Measurements from ENCODE around the gene POLR3GL. TPM values are rescaled to one million over a fixed set of nuclear protein-coding genes. Genes with fewer than 3 reads are reported as not detected.
A peak's percentile ranks its signal among the peaks of the same experiment; 100 is the strongest.

The POLR3GL gene
- total RNA-seq, 6 experiments from 2014 or later, result 8.4 to 14.3 (median 11.9) TPM

GRCh38 chr1:145962157-145963102 is 2.1 kb upstream of the POLR3GL start:
- H3K27ac ChIP-seq, result no peak overlapping the region
- peaks cover 0 to 36% (median 10%) of the 10 kb centered on the region in 4 donors for H3K4me1 ChIP-seq
- no peaks in the 10 kb centered on the region for H3K9me3 ChIP-seq
- H3K27me3 ChIP-seq, result no peaks in the 10 kb centered on the region
- no peak for TF ChIP-seq POLR2A (IDR thresholded peaks at IDR 0.05)
- TF ChIP-seq, protein P1, sequence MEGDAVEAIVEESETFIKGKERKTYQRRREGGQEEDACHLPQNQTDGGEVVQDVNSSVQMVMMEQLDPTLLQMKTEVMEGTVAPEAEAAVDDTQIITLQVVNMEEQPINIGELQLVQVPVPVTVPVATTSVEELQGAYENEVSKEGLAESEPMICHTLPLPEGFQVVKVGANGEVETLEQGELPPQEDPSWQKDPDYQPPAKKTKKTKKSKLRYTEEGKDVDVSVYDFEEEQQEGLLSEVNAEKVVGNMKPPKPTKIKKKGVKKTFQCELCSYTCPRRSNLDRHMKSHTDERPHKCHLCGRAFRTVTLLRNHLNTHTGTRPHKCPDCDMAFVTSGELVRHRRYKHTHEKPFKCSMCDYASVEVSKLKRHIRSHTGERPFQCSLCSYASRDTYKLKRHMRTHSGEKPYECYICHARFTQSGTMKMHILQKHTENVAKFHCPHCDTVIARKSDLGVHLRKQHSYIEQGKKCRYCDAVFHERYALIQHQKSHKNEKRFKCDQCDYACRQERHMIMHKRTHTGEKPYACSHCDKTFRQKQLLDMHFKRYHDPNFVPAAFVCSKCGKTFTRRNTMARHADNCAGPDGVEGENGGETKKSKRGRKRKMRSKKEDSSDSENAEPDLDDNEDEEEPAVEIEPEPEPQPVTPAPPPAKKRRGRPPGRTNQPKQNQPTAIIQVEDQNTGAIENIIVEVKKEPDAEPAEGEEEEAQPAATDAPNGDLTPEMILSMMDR (IDR thresholded peaks at IDR 0.05), result no peak
- intact Hi-C loops (cut with DNase I), result no loop called here
- 29% methylated on average over 16 of the region's 36 CpGs for WGBS (ENCODE audit: insufficient coverage, low coverage, low lambda C conversion rate, missing lambda C conversion rate)
- H3K36me3 ChIP-seq, result no peaks in the 10 kb centered on the region
- ATAC-seq, result no peak
- peak overlapping the region; percentile 20 to 67 (median 55) for H3K4me3 ChIP-seq
- DNase-seq, result peak in 2 of 3 donors; percentile 48 to 59

- ATAC-seq (no peak), DNase-seq (no peak)
- Histone ChIP-seq H3K27me3 (no peaks in the 10 kb centered on the region), H3K4me1 (peaks cover 0 to 32% (median 8%) of the 10 kb centered on the region in 4 donors), H3K4me3 (peak overlapping the region; percentile 62 to 74 (median 63)), H3K9me3 (no peaks in the 10 kb centered on the region), H3K27ac (peak overlapping the region; percentile 59 to 79 (median 74)), H3K36me3 (no peaks in the 10 kb centered on the region)
- intact Hi-C loops (cut with DNase I), result no loop called here
- 58% methylated on average over 5 of the region's 5 CpGs for WGBS (ENCODE audit: insufficient coverage, low coverage, low lambda C conversion rate, missing lambda C conversion rate)
- no peak for TF ChIP-seq POLR2A (IDR thresholded peaks at IDR 0.05)
- TF ChIP-seq, protein P1 (IDR thresholded peaks at IDR 0.05), result no peak
Observed at GRCh38 chr1:145963265-145964019, 1.0 kb upstream of the POLR3GL start.

DNA sequence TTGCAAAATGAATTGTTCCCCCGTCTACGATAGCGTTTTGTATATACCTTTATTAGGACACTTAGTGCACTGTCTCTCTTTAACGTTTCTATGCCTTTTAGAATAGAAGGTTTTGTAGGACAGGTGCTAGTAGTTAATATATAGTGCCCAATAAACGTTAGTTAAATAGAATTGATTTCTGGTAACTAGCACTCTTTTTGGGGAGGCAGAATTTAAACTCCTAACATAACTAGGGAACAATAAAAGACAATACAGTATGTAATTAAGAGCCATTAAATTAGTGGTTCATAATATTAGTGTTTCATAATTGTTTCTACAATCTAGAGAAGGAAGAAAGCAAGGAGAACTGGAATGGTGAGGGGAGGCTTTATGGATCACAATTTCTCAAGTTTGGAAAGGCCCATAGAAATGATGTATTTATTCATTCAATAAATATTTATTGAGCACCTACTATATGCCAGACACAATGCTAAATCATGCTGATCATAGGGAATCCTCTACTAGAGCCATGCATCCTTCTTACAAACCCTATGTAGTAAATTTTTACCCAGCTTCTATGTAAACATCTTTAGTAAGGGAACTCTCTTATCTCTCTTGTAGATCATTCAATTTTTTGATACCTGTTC is 742 bp downstream of the POLR3GL start:
- H3K9me3 ChIP-seq, result no peaks in the 10 kb centered on the region
- H3K36me3 ChIP-seq, result no peaks in the 10 kb centered on the region
- ATAC-seq, result no peak
- H3K27ac ChIP-seq, result peak overlapping the region; percentile 59 to 79 (median 74)
- H3K4me3 ChIP-seq, result peak overlapping the region; percentile 62 to 74 (median 63)
- WGBS (ENCODE audit: insufficient coverage, low coverage, low lambda C conversion rate, missing lambda C conversion rate), result 0% methylated on average over 5 of the region's 5 CpGs
- no peak for DNase-seq
- no peaks in the 10 kb centered on the region for H3K27me3 ChIP-seq
- TF ChIP-seq POLR2A (IDR thresholded peaks at IDR 0.05), result no peak
- TF ChIP-seq, protein P1 (IDR thresholded peaks at IDR 0.05), result no peak
- intact Hi-C loops (cut with DNase I), result no loop called here
- peaks cover 0 to 30% (median 7%) of the 10 kb centered on the region in 4 donors for H3K4me1 ChIP-seq

GRCh38 chr1:145967288-145967687 is 2.8 kb downstream of the POLR3GL start:
- Histone ChIP-seq H3K27ac (no peak overlapping the region), H3K4me1 (peaks cover 0 to 18% (median 2%) of the 10 kb centered on the region in 4 donors), H3K36me3 (no peaks in the 10 kb centered on the region), H3K9me3 (no peaks in the 10 kb centered on the region), H3K27me3 (no peaks in the 10 kb centered on the region), H3K4me3 (no peak overlapping the region)
- 94% methylated on average over 2 of the region's 2 CpGs for WGBS (ENCODE audit: insufficient coverage, low coverage, low lambda C conversion rate, missing lambda C conversion rate)
- ATAC-seq (no peak), DNase-seq (no peak)
- intact Hi-C loops (cut with DNase I), result no loop called here
- TF ChIP-seq, protein P1 (IDR thresholded peaks at IDR 0.05), result no peak
- no peak for TF ChIP-seq POLR2A (IDR thresholded peaks at IDR 0.05)

Measured in right lobe of liver (tissue), 6 donors.